Panc1 (cell line): ENCODE results near the gene PDE6B. TPM values are rescaled to one million over a fixed set of nuclear protein-coding genes. Genes with fewer than 3 reads are reported as not detected.

ENCODE experiments used
- ATAC-seq: fragments of 200-7000 bp; cut with Tn5 transposase; 2 replicates; pipeline ENCODE4 v1.9.1; 2020; ENCODE audit warnings: mild to moderate bottlenecking, moderate library complexity
- BruUV-seq: library from RNA; stranded (reverse); fragments of 400-500 nt; replicated peaks from 2 replicates; lab custom pipeline; 2021; lab: Mats Ljungman, UMichigan
- CTCF ChIA-PET: fragments of 300-600 bp; sonication (Branson Sonifier 250); formaldehyde crosslinking; loops from one replicate; lab custom pipeline; 2022; ENCODE audit warnings: antibody characterized with exemption; lab: Charles Lee
- POLR2A ChIA-PET: fragments of 300-600 bp; sonication (Branson Sonifier 250); formaldehyde crosslinking; loops from one replicate; lab custom pipeline; 2022; ENCODE audit warnings: antibody characterized with exemption; lab: Charles Lee
- DNase-seq: peaks from one replicate; pipeline ENCODE4 v3.0.0-alpha.2; 2010; ENCODE audit warnings: low read depth, low spot score
- H3K27ac ChIP-seq: 2 replicates; pipeline ENCODE4 v1.5.1; 2011; ENCODE audit warnings: mild to moderate bottlenecking, low read length, inconsistent platforms
- H3K27me3 ChIP-seq: fragments of 200-500 bp; sonication (Bioruptor generic); 2 replicates; pipeline ENCODE4 v1.6.0; 2014; ENCODE audit warnings: low read length, inconsistent platforms; ENCODE audit not compliant: control insufficient read depth, insufficient read depth
- H3K36me3 ChIP-seq: fragments of 200-500 bp; sonication (Bioruptor generic); 2 replicates; pipeline ENCODE4 v1.5.1; 2014; ENCODE audit warnings: inconsistent platforms, mild to moderate bottlenecking, low read length, moderate library complexity; ENCODE audit not compliant: control insufficient read depth, insufficient read depth
- H3K4me1 ChIP-seq: 2 replicates; pipeline ENCODE4 v1.5.1; 2011; ENCODE audit warnings: inconsistent platforms, mild to moderate bottlenecking, low read length, moderate library complexity; ENCODE audit not compliant: control insufficient read depth, insufficient read depth
- H3K4me3 ChIP-seq, 2 experiments: 2 replicates each; pipeline ENCODE4 v1.5.1; 2011 to 2012; ENCODE audit warnings: low read depth in 2 of 2, low read length in 2 of 2, mild to moderate bottlenecking in 2 of 2, inconsistent platforms in 1 of 2, moderate library complexity in 1 of 2
- H3K9me3 ChIP-seq: fragments of 200-500 bp; sonication (Bioruptor generic); 2 replicates; pipeline ENCODE4 v1.5.1; 2014; ENCODE audit warnings: low read depth, mild to moderate bottlenecking, inconsistent platforms, low read length, moderate library complexity; ENCODE audit not compliant: control insufficient read depth, insufficient read depth
- CTCF ChIP-seq: fragments of 450-650 bp; IDR thresholded peaks from 2 replicates; pipeline ENCODE4 v1.5.1; 2017; ENCODE audit warnings: mild to moderate bottlenecking
- POLR2AphosphoS5 ChIP-seq: IDR thresholded peaks from 2 replicates; pipeline ENCODE4 v1.6.1; 2012; ENCODE audit warnings: mild to moderate bottlenecking, low read depth, low read length, moderate library complexity
- REST ChIP-seq, 2 experiments: IDR thresholded peaks; 2 replicates each; pipeline ENCODE4 v1.6.1; 2011 to 2012; ENCODE audit warnings: low read depth in 2 of 2, control low read depth in 1 of 2, low read length in 1 of 2, mild to moderate bottlenecking in 1 of 2, moderate library complexity in 1 of 2; ENCODE audit not compliant: insufficient read depth in 1 of 2
- SIN3A ChIP-seq: IDR thresholded peaks from 2 replicates; pipeline ENCODE4 v1.6.1; 2012; ENCODE audit warnings: low read depth, mild to moderate bottlenecking, low read length, moderate library complexity, borderline replicate concordance; ENCODE audit not compliant: insufficient read depth
- TCF7L2 ChIP-seq: IDR thresholded peaks from 2 replicates; pipeline ENCODE4 v1.6.1; 2011; ENCODE audit warnings: mild to moderate bottlenecking, low read depth, low read length, inconsistent platforms
- in situ Hi-C: cut with HindIII; loops from 2 replicates; pipeline ENCODE4 v1.10.0; 2016; ENCODE audit warnings: low sequenced_read_pairs, low pct_unique_long_range_greater_than_20kb
- intact Hi-C: fragments of 100-400 bp; cut with micrococcal nuclease; formaldehyde crosslinking; loops from one replicate; pipeline ENCODE4 v1.10.0; 2022; ENCODE audit not compliant: unreplicated experiment
- total RNA-seq: library from RNA; stranded (reverse); gene quantifications from one replicate; pipeline ENCODE4 v1.2.1, GENCODE V29; 2021; ENCODE audit not compliant: unreplicated experiment

Gene PDE6B
- total RNA-seq, 1 experiment from 2014 or later = 6.5 TPM

- TF ChIP-seq REST (IDR thresholded peaks at IDR 0.05; ENCODE audit: insufficient read depth in 1 of 2, low read depth in 2 of 2, low read length in 1 of 2) (no peak), TCF7L2 (no peak), CTCF (no peak), SIN3A (no peak)
- ChIA-PET CTCF (no interaction called here), POLR2A (no interaction called here)
- no peak for DNase-seq
- no peaks in the 10 kb centered on the region for H3K27me3 ChIP-seq
- no peaks in the 10 kb centered on the region for H3K4me1 ChIP-seq
- H3K36me3 ChIP-seq = no peaks in the 10 kb centered on the region
- intact Hi-C loops (no loop called here), in situ Hi-C loops (no loop called here)
- no peak for ATAC-seq
- no peak overlapping the region for H3K27ac ChIP-seq
- BruUV-seq = no TSS peak
- no peak overlapping the region for H3K4me3 ChIP-seq
- H3K9me3 ChIP-seq = no peaks in the 10 kb centered on the region
These were observed 32.7 kb downstream of the PDE6B start for GRCh38 chr4:657834-658667.

GRCh38 chr4:658681-659667 lies 33.6 kb downstream of the PDE6B start:
- DNase-seq (no peak), ATAC-seq (no peak)
- Histone ChIP-seq H3K27me3 (no peaks in the 10 kb centered on the region), H3K36me3 (no peaks in the 10 kb centered on the region), H3K4me3 (no peak overlapping the region), H3K9me3 (no peaks in the 10 kb centered on the region), H3K27ac (no peak overlapping the region), H3K4me1 (no peaks in the 10 kb centered on the region)
- TF ChIP-seq REST (IDR thresholded peaks at IDR 0.05; ENCODE audit: insufficient read depth in 1 of 2, low read depth in 2 of 2, low read length in 1 of 2) = no peak
- no peak for TF ChIP-seq POLR2AphosphoS5
- no peak for TF ChIP-seq SIN3A
- TF ChIP-seq CTCF = no peak
- no peak for TF ChIP-seq TCF7L2
- CTCF ChIA-PET = no interaction called here
- no TSS peak for BruUV-seq
- in situ Hi-C loops (no loop called here), intact Hi-C loops (no loop called here)
- POLR2A ChIA-PET = no interaction called here
